ENCODE data around the gene RNF224.

Gene RNF224

DNA sequence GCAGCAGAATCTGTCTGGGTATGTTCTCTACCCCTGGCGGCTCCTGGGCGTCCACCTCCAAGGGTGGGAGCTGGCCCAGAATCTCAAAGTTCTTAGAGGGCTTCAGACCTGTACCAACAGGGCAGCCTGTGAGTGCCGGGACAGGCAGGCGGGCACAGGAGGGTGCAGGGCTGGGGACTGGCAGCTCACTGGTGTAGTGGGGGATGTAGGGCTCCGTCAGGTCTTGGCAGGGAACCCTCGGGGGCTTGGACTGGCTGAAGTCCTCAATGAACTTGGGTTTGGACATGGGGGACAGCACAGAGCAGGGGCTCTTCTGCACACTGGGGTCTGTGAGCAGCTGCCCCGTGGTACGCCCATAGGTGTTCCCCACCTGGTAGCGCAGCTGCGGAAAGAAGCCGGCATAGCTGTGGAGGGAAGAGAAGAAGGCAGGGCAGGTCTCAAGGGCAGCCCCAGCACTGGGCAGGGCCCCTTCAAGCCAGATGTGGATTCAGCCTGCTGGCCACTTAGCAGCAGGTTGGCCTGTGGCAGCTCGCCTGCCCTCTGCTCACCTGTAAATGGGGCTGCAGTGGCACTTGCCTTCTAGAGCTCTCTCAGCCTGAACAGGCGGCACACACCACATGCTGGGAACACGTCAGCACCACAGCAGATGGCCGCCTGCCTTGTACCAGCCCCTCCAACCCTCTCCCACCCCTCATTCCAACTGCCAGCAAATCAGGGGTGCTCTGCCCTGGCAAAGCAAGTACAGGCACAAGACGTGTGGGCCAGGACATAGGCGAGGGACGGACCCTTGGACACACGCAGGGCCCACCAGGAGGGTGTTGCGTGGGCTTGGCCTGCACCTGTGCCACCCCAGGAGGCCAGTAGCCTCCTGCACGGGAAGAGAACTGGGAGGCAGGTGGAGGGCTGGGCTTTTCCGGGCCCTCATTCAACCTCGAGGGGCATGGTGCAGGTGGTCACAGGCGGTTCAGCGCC lies 18.4 kb downstream of the RNF224 start:
- TF ChIP-seq ZFX (IDR thresholded peaks at IDR 0.05; ENCODE audit: borderline replicate concordance) = no peak
- TF ChIP-seq, protein P1, sequence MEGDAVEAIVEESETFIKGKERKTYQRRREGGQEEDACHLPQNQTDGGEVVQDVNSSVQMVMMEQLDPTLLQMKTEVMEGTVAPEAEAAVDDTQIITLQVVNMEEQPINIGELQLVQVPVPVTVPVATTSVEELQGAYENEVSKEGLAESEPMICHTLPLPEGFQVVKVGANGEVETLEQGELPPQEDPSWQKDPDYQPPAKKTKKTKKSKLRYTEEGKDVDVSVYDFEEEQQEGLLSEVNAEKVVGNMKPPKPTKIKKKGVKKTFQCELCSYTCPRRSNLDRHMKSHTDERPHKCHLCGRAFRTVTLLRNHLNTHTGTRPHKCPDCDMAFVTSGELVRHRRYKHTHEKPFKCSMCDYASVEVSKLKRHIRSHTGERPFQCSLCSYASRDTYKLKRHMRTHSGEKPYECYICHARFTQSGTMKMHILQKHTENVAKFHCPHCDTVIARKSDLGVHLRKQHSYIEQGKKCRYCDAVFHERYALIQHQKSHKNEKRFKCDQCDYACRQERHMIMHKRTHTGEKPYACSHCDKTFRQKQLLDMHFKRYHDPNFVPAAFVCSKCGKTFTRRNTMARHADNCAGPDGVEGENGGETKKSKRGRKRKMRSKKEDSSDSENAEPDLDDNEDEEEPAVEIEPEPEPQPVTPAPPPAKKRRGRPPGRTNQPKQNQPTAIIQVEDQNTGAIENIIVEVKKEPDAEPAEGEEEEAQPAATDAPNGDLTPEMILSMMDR (IDR thresholded peaks at IDR 0.05) = no peak
- H3K27ac ChIP-seq = 0 out of 2 replicates have a peak overlapping the region, but pooled peaks have one; percentile 97

DNA sequence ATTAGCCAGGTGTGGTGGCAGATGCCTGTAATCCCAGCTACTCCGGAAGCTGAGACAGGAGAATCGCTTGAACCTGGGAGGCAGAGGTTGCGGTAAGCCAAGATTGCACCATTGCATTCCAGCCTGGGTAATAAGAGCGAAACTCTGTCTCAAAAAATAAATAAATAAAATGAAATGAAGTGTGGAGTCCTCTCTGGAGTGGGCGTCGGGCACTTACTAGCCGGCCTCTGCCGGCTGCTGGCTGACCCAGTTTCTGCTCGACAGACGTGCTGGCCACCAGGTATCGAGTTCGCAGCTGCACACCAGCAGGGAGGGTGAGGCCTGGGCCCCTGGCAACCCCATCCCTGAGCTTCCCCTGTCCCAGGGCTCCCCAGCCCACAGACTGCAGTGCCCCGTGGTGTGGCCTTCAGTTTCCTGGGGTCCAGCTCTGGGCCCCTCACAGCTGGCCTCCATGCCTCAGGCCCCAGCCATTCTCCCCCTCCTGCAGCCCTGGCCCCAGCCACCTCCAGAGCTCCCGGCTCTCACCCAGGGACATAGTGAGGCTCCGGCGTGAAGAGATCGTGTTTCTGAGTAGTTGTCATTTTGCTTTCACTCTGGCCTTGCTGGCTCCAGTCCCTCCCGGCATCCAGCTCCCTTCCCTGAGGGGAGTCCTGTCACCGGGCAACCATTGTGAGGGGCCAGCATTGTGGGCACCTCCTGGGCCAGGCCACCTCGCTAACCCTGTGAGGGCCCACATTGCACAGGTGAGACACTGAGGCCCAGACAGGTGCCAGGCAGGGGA lies 20.0 kb downstream of the RNF224 start:
- no peak for TF ChIP-seq ZFX (IDR thresholded peaks at IDR 0.05; ENCODE audit: borderline replicate concordance)
- TF ChIP-seq, protein P1 (IDR thresholded peaks at IDR 0.05) = no peak
- no peak overlapping the region for H3K27ac ChIP-seq

DNA sequence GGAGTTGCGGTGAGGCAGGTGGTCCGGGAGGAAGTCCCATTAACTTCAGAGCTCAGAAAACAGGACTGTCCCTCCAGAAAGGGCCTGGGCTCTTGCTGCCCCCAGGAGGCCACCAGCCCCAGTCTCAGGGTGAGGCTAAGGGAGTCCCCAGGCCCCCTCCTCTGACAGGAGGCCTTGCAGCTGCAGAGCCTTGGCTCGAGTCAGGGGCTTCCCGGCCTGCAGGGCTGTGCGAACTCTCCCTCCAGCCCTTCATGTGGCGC lies 20.5 kb downstream of the RNF224 start:
- no peak for TF ChIP-seq ZFX (IDR thresholded peaks at IDR 0.05; ENCODE audit: borderline replicate concordance)
- TF ChIP-seq, protein P1 (IDR thresholded peaks at IDR 0.05) = no peak
- H3K27ac ChIP-seq = no peak overlapping the region

DNA sequence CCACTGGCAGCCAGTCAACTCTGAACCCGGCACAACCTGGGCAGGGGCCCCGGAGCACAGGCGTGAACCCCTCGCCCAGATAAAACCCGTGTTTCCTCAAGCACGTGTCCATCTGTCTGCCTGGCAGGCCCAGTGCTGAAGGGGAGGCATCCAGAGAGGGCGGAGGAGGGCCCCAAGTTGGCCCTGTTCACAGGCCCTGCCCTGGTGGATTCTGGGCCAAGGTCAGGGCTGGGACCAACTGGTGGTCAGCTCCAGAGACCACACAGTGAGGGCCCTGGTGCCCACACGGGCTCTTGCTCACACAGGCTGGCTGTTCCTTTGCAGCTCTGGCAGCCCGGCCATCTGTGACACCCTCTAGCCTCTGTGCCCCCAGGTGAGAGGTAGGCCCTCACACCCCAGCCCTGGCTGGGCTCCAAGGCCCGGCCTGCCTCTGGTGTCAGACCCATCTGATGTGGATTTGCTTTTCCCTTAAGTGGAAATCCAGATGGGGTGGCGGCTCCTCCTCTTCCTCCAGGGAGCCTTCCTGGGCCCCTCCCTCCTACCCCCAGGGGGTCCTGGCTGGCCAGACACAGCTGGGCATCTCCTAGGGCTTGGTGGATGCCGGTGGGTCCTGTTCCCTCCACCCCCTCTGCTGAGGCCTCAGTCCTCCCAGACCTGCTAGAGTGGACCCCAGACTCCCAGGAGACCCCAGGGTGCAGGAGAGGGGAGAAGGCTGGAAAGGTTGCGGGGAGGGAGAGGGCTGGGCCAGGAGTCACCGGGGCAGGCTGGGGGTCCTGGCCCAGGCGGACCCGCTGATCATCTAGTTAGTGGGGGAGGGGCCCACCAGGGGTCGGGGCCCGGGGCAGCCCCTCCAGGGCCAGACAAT lies 23.3 kb downstream of the RNF224 start:
- peak overlapping the region; percentile 58 for H3K27ac ChIP-seq
- TF ChIP-seq, protein P1 (IDR thresholded peaks at IDR 0.05) = no peak
- TF ChIP-seq ZFX (IDR thresholded peaks at IDR 0.05; ENCODE audit: borderline replicate concordance) = no peak

DNA sequence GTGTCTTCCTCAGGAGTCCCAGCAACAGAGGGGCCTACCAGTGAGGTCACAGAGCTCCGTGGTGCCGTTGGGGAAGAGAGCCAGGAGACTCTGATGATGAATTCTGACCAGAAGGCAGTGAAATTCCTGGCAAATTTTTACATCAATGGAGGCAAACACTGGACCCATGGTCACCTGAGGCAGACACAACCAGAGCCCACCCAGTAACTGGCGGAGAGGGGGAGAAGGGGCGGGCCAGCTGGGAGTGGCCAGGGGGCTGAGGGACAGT lies 23.8 kb downstream of the RNF224 start, which contains the start of gene STPG3:
Gene STPG3, plus strand, starts transcription at position 93 of the 268 bp plus-strand sequence. Its CDS starts 1 bp downstream, at position 94.
- peak within 1 kb of the TSS; percentile 94 for H3K27ac ChIP-seq
- TF ChIP-seq, protein P1 (IDR thresholded peaks at IDR 0.05) = no peak
- TF ChIP-seq ZFX (IDR thresholded peaks at IDR 0.05; ENCODE audit: borderline replicate concordance) = no peak

DNA sequence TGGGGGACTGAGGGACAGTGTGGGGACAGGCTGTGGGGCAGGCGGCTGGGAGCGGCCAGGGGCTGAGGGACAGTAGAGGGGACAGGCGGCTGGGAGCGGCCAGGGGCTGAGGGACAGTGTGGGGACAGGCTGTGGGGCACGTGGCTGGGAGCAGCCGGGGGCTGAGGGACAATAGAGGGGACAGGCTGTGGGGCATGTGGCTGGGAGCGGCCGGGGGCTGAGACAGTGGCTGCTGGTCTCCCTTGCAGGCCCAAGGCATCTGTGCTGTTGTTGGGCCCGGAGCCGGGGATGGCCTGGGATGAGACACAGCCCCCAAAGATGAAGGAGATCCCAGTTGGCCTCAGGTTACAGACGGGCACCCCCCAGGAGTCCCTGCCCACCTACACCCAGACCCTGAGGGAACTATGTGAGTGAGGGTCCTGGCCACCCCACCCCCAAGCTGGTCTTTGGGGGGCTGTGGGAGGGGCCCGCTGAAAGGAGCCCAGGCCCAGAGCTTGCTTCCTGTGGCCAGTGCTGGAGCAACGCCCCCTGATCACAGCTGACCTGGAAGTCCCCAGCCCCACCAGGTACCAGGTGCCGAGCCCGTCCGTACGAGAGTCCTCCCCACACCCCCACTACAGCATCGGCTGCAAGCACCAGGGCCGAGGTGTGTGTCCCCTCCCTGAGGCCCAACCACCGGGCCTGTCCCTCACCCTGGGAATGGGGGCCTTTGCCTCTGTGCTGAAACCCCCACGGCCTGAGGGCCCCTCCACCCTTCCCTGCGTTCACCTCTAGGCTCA lies 24.4 kb downstream of the RNF224 start:
- peak overlapping the region; percentile 94 for H3K27ac ChIP-seq
- TF ChIP-seq, protein P1 (IDR thresholded peaks at IDR 0.05) = no peak
- no peak for TF ChIP-seq ZFX (IDR thresholded peaks at IDR 0.05; ENCODE audit: borderline replicate concordance)

Measured in 22Rv1 (cell line).